Activated T-cell treated with anti-CD3 and anti-CD28 coated beads, Interleukin-2, amount 50 U/mL, for 4 hours (primary cell): ENCODE data around the gene CMIP. TPM values are rescaled to one million over a fixed set of nuclear protein-coding genes. Genes with fewer than 3 reads are reported as not detected.
A peak's percentile ranks its signal among the peaks of the same experiment; 100 is the strongest.

ENCODE experiments used
- ATAC-seq, 2 donors: fragments of 200-7000 bp; cut with Tn5 transposase; one replicate each; pipeline ENCODE4 v1.10.0; 2021
- DNase-seq: peaks from one replicate; pipeline ENCODE4 v3.0.0-alpha.2; 2020
- H3K27me3 Mint-ChIP-seq: one replicate; pipeline ENCODE4 v1.8.0; 2021; ENCODE audit warnings: low read depth, mixed read lengths
- H3K36me3 Mint-ChIP-seq: one replicate; pipeline ENCODE4 v1.8.0; 2022; ENCODE audit warnings: mixed read lengths; ENCODE audit not compliant: insufficient read depth
- H3K4me1 Mint-ChIP-seq: one replicate; pipeline ENCODE4 v1.8.0; 2021; ENCODE audit warnings: low read depth, mixed read lengths
- H3K4me3 Mint-ChIP-seq: one replicate; pipeline ENCODE4 v1.8.0; 2021; ENCODE audit warnings: mild to moderate bottlenecking, moderate library complexity, mixed read lengths
- H3K9me3 Mint-ChIP-seq: one replicate; pipeline ENCODE4 v1.8.0; 2021; ENCODE audit warnings: mixed read lengths
- total RNA-seq, 3 donors: library from RNA; stranded (reverse); gene quantifications; one replicate each; pipeline ENCODE4 v1.2.1, GENCODE V29; 2021

CMIP gene
- total RNA-seq, 3 donors from 2014 or later, result 20.8 to 23.5 (median 21.9) TPM

DNA sequence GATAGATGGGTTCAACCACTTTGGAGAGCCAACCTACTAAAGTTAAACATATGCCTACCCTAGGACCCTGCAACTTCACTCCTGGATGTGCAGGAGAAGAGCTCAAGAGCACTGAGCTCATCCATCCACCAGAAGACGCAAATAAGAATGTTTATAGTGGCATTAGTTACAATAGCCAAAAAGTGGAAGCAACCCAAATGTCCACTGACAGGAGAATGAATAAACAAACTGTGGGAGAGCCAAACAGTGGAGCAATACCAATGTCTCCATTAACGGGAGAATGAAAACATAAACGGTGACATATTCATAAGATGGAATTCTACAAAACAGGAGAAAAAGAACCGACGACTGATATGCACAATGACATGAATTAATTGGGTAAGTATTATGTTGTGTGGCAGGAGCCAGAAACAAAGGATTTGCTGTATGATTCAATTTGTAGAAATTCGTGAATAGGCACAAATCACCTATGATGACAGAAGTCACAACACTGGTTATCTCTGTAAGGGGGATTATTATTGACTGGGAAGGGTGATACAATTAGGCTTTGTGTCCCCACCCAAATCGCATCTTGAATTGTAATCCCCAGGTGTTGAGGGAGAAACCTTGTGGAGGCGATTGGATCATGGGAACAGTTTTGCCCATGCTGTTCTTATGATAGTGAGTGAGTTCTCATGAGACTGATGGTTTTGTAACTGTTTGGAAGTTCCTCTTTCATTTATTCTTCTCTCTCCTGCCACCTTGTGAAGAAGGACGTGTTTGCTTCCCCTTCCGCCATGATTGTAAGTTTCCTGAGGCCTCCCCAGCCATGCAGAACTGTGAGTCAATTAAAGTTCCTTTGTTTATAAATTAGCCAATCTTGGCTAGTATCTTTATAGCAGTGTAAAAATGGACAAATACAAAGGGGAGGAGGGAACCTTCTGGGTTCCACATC lies 276.6 kb downstream of the CMIP start:
- Mint-ChIP-seq H3K27me3 (no peaks in the 10 kb centered on the region), H3K4me3 (no peak overlapping the region), H3K9me3 (peaks cover 7% of the 10 kb centered on the region), H3K4me1 (peaks cover 27% of the 10 kb centered on the region), H3K36me3 (no peaks in the 10 kb centered on the region)
- DNase-seq (no peak), ATAC-seq (no peak)

DNA sequence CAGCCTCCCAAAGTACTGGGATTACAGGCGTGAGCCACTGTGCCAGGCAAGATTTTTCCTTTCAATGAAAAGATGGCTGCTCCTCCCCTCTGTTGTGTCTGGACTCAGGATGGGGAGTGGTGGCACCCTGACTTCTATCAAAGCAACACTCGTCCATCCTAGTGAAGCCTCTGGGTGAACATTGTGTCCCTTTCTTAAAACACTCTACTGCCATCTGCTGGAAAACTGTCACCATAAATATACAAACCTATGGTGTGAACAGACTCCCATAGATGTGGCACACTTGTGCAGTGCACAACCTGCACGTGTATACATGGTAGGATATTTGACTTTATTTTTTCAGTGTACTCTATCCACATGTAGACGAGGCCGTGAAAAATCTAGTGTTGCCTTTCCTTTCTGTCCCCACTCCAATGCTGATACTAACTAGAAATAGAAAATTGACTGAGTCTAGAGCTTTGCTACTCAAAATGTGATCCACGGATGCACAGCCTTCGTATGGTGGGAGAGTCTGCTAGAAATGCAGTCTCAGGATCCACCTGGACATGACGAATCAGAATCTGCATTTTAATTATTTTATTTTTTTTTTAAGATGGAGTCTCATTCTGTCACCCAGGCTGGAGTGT lies 278.6 kb downstream of the CMIP start:
- Mint-ChIP-seq H3K36me3 (no peaks in the 10 kb centered on the region), H3K9me3 (peaks cover 7% of the 10 kb centered on the region), H3K4me1 (peaks cover 11% of the 10 kb centered on the region), H3K4me3 (no peak overlapping the region), H3K27me3 (no peaks in the 10 kb centered on the region)
- ATAC-seq, result peak; percentile 82 to 84
- DNase-seq, result no peak

DNA sequence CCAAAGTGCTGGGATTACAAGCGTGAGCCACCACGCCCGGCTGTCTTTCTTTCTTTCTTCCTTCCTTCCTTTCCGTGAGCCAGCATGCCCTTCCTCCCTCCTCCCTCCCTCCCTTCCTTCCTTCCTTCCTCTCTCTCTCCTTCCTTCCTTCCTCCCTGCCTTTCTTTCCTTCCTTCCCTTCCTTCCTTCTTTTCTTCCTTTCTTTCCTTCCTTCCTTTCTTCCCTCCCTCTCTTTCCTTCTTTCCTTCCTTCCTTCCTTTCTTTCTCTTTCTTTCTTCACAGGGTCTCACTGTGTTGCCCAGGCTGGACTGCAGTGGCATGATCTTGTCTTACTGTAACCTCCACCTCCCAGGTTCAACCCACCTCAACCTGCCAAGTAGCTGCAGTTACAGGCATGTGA lies 283.8 kb downstream of the CMIP start:
- no peaks in the 10 kb centered on the region for H3K27me3 Mint-ChIP-seq
- no peak for DNase-seq
- no peaks in the 10 kb centered on the region for H3K36me3 Mint-ChIP-seq
- ATAC-seq, result no peak
- no peaks in the 10 kb centered on the region for H3K9me3 Mint-ChIP-seq
- no peak overlapping the region for H3K4me3 Mint-ChIP-seq
- peaks cover 15% of the 10 kb centered on the region for H3K4me1 Mint-ChIP-seq

DNA sequence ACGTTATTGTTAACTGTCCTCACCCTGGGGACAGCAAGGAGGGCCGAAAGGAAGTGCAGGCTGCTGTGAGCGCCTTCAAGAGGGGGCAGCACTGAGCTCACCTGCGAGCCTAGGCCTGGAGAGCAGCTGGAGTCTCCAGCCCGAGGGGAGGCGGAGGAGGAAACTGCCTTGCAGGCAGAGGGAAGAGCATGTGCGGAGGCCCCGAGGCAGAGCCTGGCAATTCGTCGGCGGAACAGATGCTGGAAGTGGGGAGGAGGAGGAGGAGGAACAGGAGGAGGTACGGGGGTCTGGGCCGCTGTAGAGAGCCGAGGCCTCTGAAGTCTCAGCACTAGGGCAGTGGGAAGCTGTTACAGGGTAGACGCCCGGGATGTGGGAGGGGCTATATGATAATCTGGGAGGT lies 284.8 kb downstream of the CMIP start:
- Mint-ChIP-seq H3K36me3 (no peaks in the 10 kb centered on the region), H3K27me3 (no peaks in the 10 kb centered on the region), H3K4me1 (peaks cover 15% of the 10 kb centered on the region), H3K4me3 (no peak overlapping the region), H3K9me3 (no peaks in the 10 kb centered on the region)
- ATAC-seq (no peak), DNase-seq (no peak)

DNA sequence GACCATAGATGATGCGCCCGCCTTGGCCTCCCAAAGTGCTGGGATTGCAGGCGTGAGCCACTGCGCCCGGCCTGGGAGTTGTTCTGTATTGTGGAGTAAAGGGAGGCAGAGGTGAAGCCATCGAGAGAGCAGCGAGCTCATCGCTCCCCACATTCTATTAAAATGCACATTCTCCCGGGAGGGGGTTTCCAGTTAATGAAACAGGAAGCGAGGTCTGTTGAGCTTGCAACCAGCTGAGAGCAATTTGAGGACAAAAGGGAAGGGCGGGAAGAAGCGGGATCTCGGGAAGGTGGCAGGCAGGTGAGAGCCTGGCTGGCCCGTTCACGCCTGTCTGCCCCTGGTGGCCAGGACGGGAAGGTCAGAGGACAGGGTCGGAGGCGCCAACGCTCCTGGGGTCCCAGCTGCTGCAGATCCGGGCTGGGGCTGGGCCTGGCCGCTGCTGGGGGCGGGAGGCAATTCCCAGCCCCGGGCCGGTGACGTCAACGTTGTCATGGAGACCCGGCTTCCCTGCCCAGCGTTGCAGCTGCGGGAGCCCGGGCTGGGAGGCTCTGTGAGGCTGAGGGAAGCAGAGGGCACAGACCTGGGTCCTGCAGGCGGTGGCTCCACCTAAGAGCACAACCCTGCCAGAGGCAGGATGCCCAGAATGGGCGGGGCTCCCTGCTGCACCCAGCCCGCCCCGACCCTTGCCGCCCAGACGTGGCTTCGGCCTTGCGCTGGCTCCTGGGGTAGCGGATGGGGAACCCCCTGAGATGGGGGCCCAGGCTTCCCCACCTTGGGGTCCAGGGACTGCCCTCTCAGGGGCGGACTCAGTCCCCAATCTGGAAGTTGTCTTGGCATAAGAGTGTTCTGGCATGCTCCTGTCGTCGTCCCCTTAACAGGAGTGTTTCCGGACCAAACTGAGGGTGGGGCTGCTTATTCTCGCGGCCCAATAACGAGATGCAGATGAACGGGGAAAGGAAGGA lies 285.8 kb downstream of the CMIP start:
- DNase-seq, result peak; percentile 51
- H3K27me3 Mint-ChIP-seq, result no peaks in the 10 kb centered on the region
- no peaks in the 10 kb centered on the region for H3K9me3 Mint-ChIP-seq
- peak; percentile 85 to 89 for ATAC-seq
- H3K4me1 Mint-ChIP-seq, result peaks cover 15% of the 10 kb centered on the region
- H3K36me3 Mint-ChIP-seq, result no peaks in the 10 kb centered on the region
- peak overlapping the region; percentile 76 for H3K4me3 Mint-ChIP-seq

DNA sequence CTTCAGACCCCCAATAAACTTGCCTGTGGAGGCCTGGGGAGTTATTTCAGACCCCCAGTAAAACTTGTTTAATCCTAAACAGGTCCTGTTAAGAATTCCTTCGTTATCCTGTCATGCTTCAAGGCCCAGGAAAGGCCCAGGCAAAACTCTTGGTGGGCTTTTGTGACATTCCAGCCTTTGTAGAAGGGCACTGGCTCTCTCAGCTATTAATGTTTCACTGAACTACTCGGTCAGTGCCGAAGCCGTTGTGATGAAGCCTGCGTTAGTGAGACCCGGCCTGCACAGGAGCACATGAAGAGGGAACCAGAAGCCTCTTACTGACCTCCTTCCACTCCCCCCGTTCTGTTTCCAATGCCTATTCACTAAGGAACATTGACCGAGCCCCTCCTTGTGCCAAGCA lies 287.0 kb downstream of the CMIP start:
- Mint-ChIP-seq H3K9me3 (no peaks in the 10 kb centered on the region), H3K4me1 (peaks cover 15% of the 10 kb centered on the region), H3K27me3 (no peaks in the 10 kb centered on the region), H3K4me3 (no peak overlapping the region), H3K36me3 (no peaks in the 10 kb centered on the region)
- ATAC-seq (no peak), DNase-seq (no peak)

DNA sequence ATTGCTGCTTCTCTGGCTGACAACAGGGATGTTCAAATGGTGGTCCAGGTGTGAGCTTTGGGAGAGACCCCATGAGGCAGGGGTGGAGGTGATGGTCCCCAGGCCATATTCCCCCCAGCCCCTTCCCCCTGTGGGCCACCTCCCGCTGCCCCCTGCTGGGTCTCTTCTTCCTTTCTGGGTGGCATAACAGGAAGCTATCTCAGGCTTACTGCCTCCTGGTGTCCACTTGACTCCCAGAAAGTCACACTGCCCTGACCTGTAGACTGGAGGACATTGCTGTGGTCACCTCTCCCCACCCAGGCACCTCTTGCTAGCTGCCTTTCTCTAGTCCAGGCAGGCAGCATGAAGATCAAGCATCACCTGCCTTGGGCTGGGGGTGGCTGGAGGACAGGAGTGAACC lies 288.1 kb downstream of the CMIP start:
- no peak for DNase-seq
- Mint-ChIP-seq H3K4me1 (peaks cover 17% of the 10 kb centered on the region), H3K27me3 (no peaks in the 10 kb centered on the region), H3K4me3 (no peak overlapping the region), H3K36me3 (no peaks in the 10 kb centered on the region), H3K9me3 (no peaks in the 10 kb centered on the region)
- no peak for ATAC-seq

DNA sequence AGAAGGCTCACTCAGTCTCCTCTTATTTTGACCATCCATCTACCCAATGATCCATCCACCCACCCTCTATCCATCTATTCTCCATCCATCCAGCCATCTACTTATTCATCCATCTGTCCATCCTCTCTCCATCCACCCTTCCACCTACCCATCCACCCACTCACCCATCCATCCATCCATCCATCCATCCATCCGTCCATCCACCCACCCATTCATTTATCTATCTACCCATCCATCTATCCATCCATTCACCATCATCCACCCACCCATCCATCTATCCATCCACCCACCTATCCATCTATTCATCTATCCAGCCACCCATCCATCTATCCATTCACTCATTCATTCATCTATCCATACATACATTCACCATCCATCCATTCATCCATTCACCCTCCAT lies 288.7 kb downstream of the CMIP start:
- Mint-ChIP-seq H3K4me3 (no peak overlapping the region), H3K36me3 (no peaks in the 10 kb centered on the region), H3K27me3 (no peaks in the 10 kb centered on the region), H3K9me3 (no peaks in the 10 kb centered on the region), H3K4me1 (peaks cover 23% of the 10 kb centered on the region)
- ATAC-seq (no peak), DNase-seq (no peak)

DNA sequence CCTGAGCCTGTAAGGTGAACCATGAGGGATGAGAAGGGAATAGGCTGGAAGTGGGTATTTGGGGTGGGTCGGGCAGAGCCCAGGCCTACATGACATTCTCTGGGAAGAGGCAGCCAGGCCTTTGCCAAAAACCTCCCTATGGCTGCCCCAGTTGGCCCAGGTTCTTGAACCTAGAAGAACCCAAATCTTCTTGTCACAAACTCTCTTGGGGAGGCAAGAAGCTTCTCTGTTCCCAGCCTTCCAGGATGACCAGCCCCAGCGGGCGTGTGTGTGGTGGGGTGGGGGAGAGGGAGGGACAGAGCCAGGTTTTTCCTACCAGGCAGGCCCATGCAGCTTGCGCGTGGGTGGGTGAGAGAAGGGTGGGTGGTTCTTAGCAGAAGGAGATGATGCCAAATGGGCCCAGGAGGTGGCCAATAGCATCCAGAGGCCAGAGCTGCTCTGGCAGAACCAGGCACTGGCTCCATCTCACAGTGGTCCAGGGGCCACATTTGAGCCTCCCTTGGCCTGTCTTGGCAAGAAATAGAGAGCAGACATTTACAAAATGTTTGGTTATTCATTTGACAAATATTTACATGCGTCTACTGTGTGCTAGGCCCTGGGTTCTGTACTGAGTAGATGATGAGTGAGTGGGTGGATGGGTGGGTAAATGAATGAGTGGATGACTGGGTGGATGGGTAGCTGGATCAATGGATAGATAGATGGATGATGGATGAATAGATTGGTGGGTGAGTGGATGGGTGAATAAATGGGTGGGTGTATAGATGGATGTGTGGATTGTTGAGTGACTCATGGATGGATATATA lies 290.2 kb downstream of the CMIP start:
- Mint-ChIP-seq H3K9me3 (no peaks in the 10 kb centered on the region), H3K4me3 (no peak overlapping the region), H3K27me3 (no peaks in the 10 kb centered on the region), H3K4me1 (peaks cover 18% of the 10 kb centered on the region), H3K36me3 (no peaks in the 10 kb centered on the region)
- ATAC-seq, result no peak
- no peak for DNase-seq

DNA sequence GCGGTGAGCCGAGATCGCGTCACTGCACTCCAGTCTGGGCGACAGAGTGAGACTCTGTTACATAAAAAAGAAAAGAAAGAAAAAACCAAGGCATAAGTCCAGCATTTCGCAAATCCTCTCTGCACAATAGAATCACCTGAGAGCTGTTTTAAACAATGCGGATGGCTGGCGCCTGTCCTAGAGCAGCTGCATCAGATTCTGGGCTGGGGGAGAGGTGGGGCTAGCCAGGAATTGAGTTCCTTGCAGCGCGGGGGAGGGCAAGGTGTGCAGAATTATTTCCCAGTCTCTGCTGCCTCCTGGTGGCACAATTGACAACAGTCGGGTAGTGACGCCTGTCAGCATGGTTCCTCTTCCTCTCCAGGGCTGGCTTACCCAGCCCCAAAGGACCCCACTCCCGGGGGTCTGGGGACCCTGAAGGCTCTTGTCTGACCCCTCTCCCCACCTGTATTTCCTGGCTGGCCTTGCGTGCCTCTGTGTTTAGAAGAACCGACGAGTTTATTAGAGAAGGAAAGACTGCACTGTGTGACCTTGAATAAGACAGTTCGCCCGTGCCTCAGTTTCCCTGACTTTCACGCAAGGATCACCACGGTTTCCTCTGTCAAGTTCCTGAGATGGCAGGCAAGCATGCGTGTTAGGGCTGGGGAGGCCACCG lies 293.4 kb downstream of the CMIP start:
- Mint-ChIP-seq H3K36me3 (no peaks in the 10 kb centered on the region), H3K27me3 (no peaks in the 10 kb centered on the region), H3K4me1 (peaks cover 10% of the 10 kb centered on the region), H3K9me3 (no peaks in the 10 kb centered on the region), H3K4me3 (peak overlapping the region; percentile 63)
- peak; percentile 85 for DNase-seq
- peak; percentile 96 to 97 for ATAC-seq

DNA sequence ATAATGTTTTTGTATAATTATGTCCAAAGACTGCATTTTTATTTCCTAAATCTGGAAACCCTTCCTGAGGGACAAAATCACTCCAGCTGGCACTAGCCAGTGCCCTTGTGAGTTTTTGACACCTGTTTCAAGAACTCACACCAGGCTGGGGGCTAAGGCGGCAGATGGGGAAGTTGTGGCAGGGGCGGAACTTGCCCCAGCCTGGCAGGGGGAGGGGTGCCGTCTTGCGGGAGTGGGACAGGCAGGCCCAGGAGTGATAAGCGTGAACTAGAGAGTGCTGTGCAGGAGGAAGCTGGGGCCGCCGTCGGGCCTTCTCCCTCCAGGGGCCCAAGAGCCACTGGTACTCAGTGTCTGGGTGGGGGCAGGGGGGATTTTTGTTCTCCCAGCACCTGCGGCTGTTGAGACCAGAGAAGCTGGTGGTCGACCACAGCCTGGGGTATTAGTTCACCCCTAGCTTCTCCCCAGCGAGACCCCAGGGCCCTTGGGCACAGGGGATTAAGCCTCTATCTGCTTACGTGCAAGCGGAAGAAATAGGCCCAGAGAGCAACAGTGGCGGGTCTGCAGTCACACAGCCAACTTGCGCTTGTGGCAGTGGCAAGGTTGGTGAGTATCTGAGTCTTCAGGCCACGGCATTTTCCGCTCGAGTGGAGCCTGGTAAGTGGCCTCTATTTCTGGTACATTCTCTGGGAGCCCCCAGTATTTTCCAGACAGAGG lies 294.3 kb downstream of the CMIP start:
- Mint-ChIP-seq H3K4me1 (peaks cover 10% of the 10 kb centered on the region), H3K27me3 (no peaks in the 10 kb centered on the region), H3K36me3 (no peaks in the 10 kb centered on the region), H3K9me3 (no peaks in the 10 kb centered on the region), H3K4me3 (no peak overlapping the region)
- no peak for DNase-seq
- ATAC-seq, result no peak

DNA sequence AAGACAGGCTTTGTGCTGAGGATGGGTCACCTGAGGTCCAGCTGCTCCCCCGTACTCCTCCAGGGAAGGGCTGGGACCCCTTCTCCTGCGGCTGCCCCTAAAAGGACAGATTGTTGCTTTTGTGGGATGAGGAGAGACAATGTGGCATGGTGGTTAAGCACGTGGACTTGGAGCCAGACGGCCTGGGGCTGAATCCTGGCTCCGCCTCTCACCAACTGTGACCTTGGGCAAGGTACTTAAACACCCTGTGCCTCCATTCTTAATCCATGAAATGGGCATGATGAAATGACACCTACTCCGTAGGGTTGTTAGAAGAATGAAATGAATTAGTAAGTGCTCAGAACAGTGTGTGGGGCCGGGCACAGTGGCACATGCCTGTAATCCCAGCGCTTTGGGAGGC lies 294.9 kb downstream of the CMIP start:
- Mint-ChIP-seq H3K36me3 (no peaks in the 10 kb centered on the region), H3K27me3 (no peaks in the 10 kb centered on the region), H3K4me3 (no peak overlapping the region), H3K4me1 (peaks cover 10% of the 10 kb centered on the region), H3K9me3 (no peaks in the 10 kb centered on the region)
- no peak for ATAC-seq
- no peak for DNase-seq

DNA sequence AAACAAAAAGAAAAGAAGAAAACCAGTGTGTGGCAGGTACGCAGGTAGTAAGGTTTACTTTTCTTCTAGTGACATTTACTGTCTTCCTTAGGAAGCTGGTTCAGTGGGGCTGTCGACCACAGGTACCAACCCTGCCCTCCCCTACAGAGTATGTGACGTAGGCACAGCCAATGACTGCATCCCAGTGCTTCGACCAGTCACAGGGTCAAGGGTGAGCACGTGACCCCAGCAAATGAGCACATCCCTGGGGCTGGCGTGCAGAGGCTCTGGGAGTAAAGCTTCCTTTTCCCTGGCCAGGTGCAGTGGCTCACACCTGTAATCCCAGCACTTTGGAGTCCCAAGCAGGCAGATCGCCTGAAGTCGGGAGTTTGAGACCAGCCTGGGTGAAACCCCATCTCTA lies 295.6 kb downstream of the CMIP start:
- Mint-ChIP-seq H3K36me3 (no peaks in the 10 kb centered on the region), H3K27me3 (no peaks in the 10 kb centered on the region), H3K9me3 (no peaks in the 10 kb centered on the region), H3K4me3 (no peak overlapping the region), H3K4me1 (peaks cover 10% of the 10 kb centered on the region)
- DNase-seq (no peak), ATAC-seq (no peak)
